Vagina (tissue), 2 donors: ENCODE data around the gene C3. TPM values are rescaled to one million over a fixed set of nuclear protein-coding genes. Genes with fewer than 3 reads are reported as not detected.
"Not testable (repeated sequence)": the region's sequence is repeated elsewhere in the genome, so short reads cannot be mapped to it uniquely, and the experiment has no call there.

ENCODE experiments used
- DNase-seq, 2 donors: peaks; one replicate each; pipeline ENCODE4 v3.0.0-alpha.2; 2017; ENCODE audit errors: extremely low spot score in 2 of 2
- H3K27ac ChIP-seq: fragments of 200-600 bp; sonication (generic); one replicate; pipeline ENCODE4 v1.5.1; 2019
- H3K27me3 ChIP-seq: fragments of 200-600 bp; sonication (generic); one replicate; pipeline ENCODE4 v1.5.1; 2019
- H3K36me3 ChIP-seq, 2 donors: fragments of 200-600 bp; sonication (generic); one replicate each; pipeline ENCODE4 v1.5.1; 2017 to 2019
- H3K4me1 ChIP-seq: fragments of 200-600 bp; sonication (generic); one replicate; pipeline ENCODE4 v1.5.1; 2019
- H3K4me3 ChIP-seq, 2 donors: fragments of 200-600 bp; sonication (generic); 1 replicate in 1 of 2; 2 replicates in 1 of 2; pipeline ENCODE4 v1.5.1; 2016 to 2019
- H3K9me3 ChIP-seq: fragments of 200-600 bp; sonication (generic); one replicate; pipeline ENCODE4 v1.5.1; 2019
- POLR2A ChIP-seq, 2 donors: fragments of 450-650 bp; IDR thresholded peaks; one replicate each; pipeline ENCODE4 v1.6.1; 2017; ENCODE audit warnings: antibody characterized with exemption in 2 of 2, mild to moderate bottlenecking in 2 of 2, moderate library complexity in 2 of 2
- POLR2AphosphoS5 ChIP-seq, 2 donors: sonication (generic); formaldehyde crosslinking; IDR thresholded peaks; one replicate each; pipeline ENCODE4 v1.9.0; 2017; ENCODE audit warnings: antibody characterized with exemption in 2 of 2, mild to moderate bottlenecking in 2 of 2, low read depth in 1 of 2; ENCODE audit not compliant: insufficient read depth in 1 of 2
- intact Hi-C: fragments of 100-400 bp; cut with DNase I; formaldehyde crosslinking; loops from one replicate; pipeline ENCODE4 v1.15.1; 2023
- total RNA-seq: library from RNA; depleted of rRNA; stranded (reverse); fragments of >200 nt; gene quantifications from one replicate; pipeline ENCODE4 v1.2.3, GENCODE V29; 2016
- TF ChIP-seq, protein P1 (sequence below), 3 experiments: fragments of 450-650 bp in 2 of 3; fragments of 200-600 bp in 1 of 3; sonication (generic) in 1 of 3; IDR thresholded peaks; one replicate each; pipeline ENCODE4 v1.5.1; 2017 to 2019; ENCODE audit warnings: antibody characterized with exemption in 3 of 3, mild to moderate bottlenecking in 2 of 3, moderate library complexity in 2 of 3

C3 gene
- total RNA-seq, 1 donor from 2014 or later, result 1,239 TPM

DNA sequence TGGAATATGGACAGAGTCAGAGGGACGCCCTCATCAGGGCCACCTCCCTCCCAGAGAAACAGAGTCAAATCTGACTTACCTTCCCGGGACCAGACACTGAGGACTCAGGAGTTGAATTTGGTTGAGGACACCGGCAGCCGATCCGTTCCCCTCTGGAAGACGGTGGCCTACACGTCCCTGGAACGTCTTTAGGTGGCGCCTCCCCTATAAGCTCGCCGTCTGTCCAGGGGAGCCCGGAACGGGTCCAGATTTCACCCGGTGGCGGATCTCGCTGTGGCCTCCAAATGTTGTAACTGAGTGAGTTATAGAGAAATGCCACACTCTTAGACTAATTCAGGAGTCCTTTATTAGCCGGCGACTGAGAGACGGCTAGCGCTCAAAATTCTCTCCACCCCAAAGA lies 59.5 kb downstream of the C3 start:
- intact Hi-C loops, result no loop called here
- H3K27me3 ChIP-seq, result no peaks in the 10 kb centered on the region

DNA sequence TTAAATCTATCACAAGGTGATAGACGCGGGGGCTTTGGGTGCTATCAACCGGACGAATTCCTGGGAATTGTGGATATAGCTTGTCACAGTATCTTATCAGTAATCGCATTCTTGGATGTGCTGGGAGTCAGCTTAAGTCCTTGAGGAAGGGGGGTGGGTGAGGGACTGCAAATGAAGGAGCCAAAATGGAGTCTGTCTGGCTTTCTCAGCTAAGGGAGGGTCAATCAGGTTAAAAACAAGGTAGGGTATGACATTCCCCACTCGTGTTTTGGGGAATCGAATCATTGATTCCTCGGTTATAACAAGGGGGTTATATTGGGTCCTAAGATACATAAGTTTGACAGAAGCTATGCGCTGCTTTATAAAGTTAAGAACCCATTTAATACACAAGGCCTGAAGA lies 64.1 kb downstream of the C3 start:
- H3K27me3 ChIP-seq, H3K27ac ChIP-seq, H3K36me3 ChIP-seq, H3K4me3 ChIP-seq, DNase-seq, intact Hi-C loops, H3K9me3 ChIP-seq, H3K4me1 ChIP-seq: not testable (repeated sequence)

More for the DNA sequence above, 59.5 kb downstream of the C3 start:
- Histone ChIP-seq H3K4me3 (no peak overlapping the region), H3K36me3 (no peaks in the 10 kb centered on the region), H3K4me1 (no peaks in the 10 kb centered on the region), H3K9me3 (peaks cover 3% of the 10 kb centered on the region), H3K27ac (no peak overlapping the region)
- no peak for DNase-seq
- TF ChIP-seq POLR2AphosphoS5 (IDR thresholded peaks at IDR 0.05; ENCODE audit: insufficient read depth in 1 of 2, low read depth in 1 of 2), result no peak
- TF ChIP-seq, protein P1, sequence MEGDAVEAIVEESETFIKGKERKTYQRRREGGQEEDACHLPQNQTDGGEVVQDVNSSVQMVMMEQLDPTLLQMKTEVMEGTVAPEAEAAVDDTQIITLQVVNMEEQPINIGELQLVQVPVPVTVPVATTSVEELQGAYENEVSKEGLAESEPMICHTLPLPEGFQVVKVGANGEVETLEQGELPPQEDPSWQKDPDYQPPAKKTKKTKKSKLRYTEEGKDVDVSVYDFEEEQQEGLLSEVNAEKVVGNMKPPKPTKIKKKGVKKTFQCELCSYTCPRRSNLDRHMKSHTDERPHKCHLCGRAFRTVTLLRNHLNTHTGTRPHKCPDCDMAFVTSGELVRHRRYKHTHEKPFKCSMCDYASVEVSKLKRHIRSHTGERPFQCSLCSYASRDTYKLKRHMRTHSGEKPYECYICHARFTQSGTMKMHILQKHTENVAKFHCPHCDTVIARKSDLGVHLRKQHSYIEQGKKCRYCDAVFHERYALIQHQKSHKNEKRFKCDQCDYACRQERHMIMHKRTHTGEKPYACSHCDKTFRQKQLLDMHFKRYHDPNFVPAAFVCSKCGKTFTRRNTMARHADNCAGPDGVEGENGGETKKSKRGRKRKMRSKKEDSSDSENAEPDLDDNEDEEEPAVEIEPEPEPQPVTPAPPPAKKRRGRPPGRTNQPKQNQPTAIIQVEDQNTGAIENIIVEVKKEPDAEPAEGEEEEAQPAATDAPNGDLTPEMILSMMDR (IDR thresholded peaks at IDR 0.05), result no peak

DNA sequence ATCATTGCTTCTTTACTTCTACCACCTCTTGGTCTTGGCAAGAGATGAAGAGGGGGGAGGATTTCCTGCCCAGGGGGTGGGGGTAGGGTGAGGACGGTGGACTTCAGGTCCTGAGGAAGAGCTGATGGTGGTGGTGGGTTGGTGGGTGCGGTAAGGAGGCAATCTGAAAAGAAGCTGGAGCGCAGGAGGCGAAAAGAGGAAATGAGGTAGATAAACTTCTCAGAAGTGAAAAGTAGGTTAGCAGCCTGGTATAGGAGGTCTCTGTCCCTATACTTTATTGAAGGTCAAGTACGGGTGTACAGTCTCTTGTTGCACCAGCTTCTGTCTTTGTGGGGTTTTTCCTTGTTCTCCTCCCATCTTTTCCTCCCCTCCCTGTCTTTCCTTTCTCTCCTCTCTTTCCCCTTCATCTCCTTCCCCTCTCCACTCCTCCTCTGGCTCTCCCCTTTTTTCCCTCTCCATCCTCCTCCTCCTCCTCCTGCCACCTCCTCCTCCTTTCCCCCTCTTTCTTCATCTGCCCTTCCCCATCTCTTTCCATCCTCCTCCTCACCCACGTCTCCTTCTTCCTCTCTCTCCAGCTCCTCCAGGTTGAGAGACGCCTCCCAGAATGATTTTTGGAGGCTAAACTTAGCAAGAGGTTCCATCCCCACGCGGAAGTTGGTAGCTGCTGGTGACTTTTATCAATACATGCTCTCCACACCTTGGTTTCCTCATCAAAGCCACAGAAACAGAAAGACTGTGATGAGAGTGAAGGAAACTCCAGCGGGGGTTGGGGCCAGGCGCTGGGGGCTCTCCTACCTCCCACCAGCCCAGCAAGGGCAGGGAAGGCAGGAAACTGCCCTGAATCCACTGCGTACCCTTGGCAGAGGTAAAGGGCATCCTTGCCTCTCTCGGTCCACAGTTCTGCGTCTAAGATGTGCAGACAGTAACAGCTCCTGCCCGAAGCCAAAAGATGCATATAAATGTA lies 65.8 kb downstream of the C3 start:
- no peak for DNase-seq
- TF ChIP-seq POLR2A (IDR thresholded peaks at IDR 0.05), result no peak
- TF ChIP-seq, protein P1 (IDR thresholded peaks at IDR 0.05), result no peak
- TF ChIP-seq POLR2AphosphoS5 (IDR thresholded peaks at IDR 0.05; ENCODE audit: insufficient read depth in 1 of 2, low read depth in 1 of 2), result no peak
- intact Hi-C loops, result no loop called here
- no peak overlapping the region for H3K4me3 ChIP-seq
- H3K9me3 ChIP-seq, result no peaks in the 10 kb centered on the region
- no peak overlapping the region for H3K27ac ChIP-seq
- H3K36me3 ChIP-seq, result no peaks in the 10 kb centered on the region
- no peaks in the 10 kb centered on the region for H3K4me1 ChIP-seq
- H3K27me3 ChIP-seq, result no peaks in the 10 kb centered on the region

DNA sequence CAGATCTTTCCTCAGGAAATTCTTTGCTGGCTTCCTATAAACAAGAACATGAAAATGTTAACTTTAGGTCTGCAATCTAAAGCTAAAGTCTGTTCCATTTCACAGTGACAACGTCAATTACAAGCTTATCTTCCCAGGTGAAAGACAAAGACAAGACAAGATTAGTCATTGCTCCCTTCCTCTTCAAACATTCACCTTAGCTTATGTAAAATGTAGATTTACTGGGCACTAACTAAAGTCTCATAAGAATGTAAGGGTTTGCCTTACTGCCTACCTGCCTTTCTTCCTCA lies 67.7 kb downstream of the C3 start:
- intact Hi-C loops, result no loop called here

DNA sequence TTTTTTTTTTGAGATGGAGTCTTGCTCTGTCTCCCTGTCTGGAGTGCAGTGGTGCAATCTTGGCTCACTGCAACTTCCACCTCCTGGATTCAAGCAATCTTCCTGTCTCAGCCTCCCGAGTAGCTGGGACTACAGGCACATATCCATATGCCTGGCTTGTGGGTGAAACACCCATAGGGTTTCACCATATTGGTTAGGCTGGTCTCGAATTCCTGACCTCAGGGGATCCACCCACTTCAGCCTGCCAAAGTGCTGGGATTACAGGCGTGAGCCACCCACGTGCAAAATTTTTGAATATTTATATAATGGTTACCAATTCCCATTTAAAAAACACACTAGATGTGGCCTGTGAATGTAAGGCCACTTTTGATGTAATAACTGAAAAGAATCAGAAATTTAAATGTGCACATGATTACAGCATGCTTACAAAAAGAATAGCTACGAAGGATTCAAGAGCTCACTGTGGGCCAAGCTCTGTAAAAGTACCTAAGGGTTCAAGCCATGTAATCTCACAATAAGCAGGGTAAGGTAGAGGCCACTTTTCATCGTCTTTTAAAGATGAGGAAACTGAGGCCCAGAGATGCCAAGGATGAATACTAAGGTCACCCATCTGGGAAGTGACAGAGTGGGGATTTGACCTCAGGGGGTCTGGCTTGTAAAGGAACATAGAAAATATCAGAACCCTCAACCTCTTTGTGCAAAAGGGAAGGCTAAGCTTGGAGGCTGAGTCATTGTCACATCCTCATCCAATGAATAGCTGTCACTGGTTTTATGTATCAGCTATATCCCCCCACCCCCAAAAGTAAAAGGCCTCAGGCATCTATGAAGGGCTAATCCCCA lies 68.3 kb downstream of the C3 start:
- H3K4me1 ChIP-seq, result no peaks in the 10 kb centered on the region
- H3K4me3 ChIP-seq, result no peak overlapping the region
- DNase-seq, result no peak
- no peaks in the 10 kb centered on the region for H3K27me3 ChIP-seq
- no peaks in the 10 kb centered on the region for H3K36me3 ChIP-seq
- no peaks in the 10 kb centered on the region for H3K9me3 ChIP-seq
- H3K27ac ChIP-seq, result no peak overlapping the region
- intact Hi-C loops, result no loop called here
- TF ChIP-seq POLR2A (IDR thresholded peaks at IDR 0.05) (no peak), POLR2AphosphoS5 (IDR thresholded peaks at IDR 0.05; ENCODE audit: insufficient read depth in 1 of 2, low read depth in 1 of 2) (no peak)
- TF ChIP-seq, protein P1 (IDR thresholded peaks at IDR 0.05), result no peak

More for the DNA sequence above, 67.7 kb downstream of the C3 start:
- H3K27me3 ChIP-seq, result no peaks in the 10 kb centered on the region
- no peak overlapping the region for H3K27ac ChIP-seq
- H3K9me3 ChIP-seq, result no peaks in the 10 kb centered on the region
- no peak overlapping the region for H3K4me3 ChIP-seq
- no peaks in the 10 kb centered on the region for H3K4me1 ChIP-seq
- no peaks in the 10 kb centered on the region for H3K36me3 ChIP-seq
- no peak for DNase-seq
- TF ChIP-seq POLR2A (IDR thresholded peaks at IDR 0.05) (no peak), POLR2AphosphoS5 (IDR thresholded peaks at IDR 0.05; ENCODE audit: insufficient read depth in 1 of 2, low read depth in 1 of 2) (no peak)
- TF ChIP-seq, protein P1 (IDR thresholded peaks at IDR 0.05), result no peak
